ENCODE measurements around the gene FRMD4A.

GRCh38 chr10:13997650-13998049 lies 333.1 kb downstream of the FRMD4A start:
- TF ChIP-seq EZH2phosphoT487 (IDR thresholded peaks at IDR 0.05; ENCODE audit: insufficient read depth, low read depth) (no peak), EZH2 (IDR thresholded peaks at IDR 0.05; ENCODE audit: insufficient read depth, poor library complexity, severe bottlenecking) (no peak)
